Stimulated activated CD4-positive, alpha-beta T cell treated with anti-CD3 and anti-CD28 coated beads, Interleukin-4, amount 100 ng/mL, for 4 hours (primary cell): ENCODE data around the gene AKAP6.
"Not testable (repeated sequence)": the region's sequence is repeated elsewhere in the genome, so short reads cannot be mapped to it uniquely, and the experiment has no call there.

Experiments
- DNase-seq, 2 experiments: peaks; one replicate each; pipeline ENCODE4 v3.0.0-alpha.2; 2020

The AKAP6 gene

GRCh38 chr14:32332415-32333316, 3.6 kb downstream of the AKAP6 start:
- DNase-seq, result no peak

DNA sequence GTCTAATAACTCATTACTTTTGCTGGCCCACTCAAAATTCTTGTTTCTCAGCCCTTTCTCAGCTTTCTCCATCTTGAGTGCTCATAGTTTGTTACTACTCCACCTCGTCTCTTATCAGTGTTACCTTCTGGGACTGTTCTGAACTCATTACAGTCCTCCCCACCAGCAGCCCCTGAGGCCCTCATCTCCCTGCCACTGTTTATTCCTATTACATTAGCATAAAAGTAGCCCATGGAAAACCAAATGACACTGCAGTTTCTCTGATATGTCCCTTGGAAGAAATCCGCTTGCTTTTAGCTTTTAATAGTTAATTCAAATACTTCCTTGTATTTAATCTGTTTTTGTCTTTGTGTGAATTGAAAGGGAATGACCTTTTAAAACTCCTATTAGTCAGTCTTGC, 7.6 kb downstream of the AKAP6 start:
- no peak for DNase-seq

GRCh38 chr14:32337759-32338158, 8.7 kb downstream of the AKAP6 start:
- no peak for DNase-seq

DNA sequence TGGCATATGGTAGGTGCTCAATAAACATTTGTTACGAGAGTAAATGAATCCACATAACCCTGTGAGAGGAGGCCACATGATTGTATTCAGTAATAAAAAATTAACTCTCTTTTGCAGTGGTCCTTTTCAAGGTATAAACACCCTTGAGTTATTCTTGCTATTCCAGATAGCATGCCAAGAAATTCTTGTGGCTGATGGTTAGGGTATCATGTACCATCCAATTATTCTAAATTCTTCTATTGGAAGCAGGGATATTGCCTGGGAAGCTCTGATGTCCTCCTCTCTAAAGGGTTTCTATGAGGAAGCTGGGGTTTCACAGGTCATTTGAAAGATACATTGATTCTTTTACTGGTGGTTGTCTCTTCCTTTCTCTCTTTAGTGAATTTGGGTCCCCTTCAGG, 10.1 kb downstream of the AKAP6 start:
- DNase-seq, result no peak

DNA sequence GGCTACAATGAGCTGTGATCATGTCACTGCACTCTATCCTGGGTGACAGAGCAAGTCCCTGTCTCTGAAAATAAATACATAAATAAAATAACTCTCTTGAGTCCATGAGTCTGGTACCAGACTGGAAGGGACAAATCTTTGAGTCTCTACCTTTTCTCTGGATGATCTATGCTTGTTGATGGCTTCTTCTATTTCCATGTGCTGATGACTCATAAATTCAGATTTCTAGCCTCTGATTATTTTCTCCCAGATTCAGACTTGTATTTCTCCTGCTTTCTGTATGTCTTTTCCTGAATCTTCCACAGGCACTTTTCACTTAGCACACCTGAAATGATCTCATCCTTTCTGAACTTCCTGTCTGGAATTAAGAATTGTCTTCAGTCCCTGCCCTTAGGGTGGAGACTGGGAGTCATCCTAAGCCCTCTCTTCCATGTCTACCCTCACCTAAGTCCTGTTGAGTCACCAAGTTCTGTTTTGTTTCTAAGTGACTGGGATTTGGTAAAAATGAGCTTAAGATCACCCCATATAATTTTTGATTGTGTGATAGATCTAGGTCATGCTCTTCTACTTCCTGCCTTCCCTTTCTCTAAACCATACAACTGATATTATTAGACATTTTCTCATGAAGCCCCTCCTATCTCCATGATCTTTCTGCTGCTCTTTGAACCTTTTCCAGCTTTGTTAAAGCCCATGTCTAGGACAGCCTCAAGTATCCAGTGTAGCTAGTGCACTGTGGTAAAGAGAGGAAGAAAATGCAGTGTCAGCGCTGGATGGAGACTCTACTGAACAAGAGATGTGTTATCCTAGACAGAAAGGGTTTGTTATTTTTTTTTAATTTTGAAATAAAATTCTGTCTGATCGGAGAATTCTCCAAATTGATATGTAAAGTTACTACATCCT, 13.1 kb downstream of the AKAP6 start:
- no peak for DNase-seq

GRCh38 chr14:32342847-32343194, 13.7 kb downstream of the AKAP6 start:
- no peak for DNase-seq

- no peak for DNase-seq
Measured at GRCh38 chr14:32343926-32344430, 14.9 kb downstream of the AKAP6 start.

DNA sequence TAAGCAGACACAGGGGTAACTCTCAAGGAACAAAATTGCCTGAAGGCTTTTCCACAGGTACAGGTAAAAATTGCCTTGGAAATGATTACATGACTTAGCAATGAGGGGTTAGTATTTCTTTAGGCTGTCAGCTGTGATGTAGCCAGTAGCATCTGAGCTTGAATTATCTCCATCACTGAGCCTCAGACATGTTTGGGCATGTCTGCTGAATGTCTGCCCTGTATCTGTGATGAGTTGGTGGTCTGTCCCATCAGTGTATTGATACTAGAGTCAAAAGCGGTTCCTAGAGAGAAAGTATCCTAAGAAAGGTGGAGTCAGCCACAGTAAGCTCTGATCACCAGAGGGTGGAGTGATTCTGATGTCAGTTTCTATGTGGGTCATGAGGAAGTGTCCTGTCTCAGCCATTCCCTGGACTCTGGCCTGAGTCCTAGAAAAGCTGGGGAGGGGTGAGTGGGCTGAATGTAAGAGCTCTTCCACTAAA, 16.3 kb downstream of the AKAP6 start:
- no peak for DNase-seq

DNA sequence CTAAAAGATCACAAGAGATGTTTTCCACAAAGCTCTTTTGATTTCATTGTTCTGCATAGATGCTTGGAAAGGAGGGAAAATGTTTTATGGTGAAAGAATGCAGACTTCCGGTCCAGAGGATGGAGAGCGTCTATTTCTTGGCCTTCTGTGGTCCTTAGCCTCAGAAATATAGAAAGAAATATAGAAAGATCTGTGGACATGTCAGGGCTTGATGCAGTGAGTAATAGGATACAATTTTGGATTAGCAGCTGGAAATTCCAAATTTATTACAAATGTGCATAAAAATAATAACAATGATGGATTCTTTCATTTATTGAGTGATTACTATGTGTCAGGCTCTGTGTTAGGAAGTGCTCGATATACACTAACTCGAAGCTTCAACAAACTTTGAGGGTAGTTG, 20.2 kb downstream of the AKAP6 start:
- no peak for DNase-seq

DNA sequence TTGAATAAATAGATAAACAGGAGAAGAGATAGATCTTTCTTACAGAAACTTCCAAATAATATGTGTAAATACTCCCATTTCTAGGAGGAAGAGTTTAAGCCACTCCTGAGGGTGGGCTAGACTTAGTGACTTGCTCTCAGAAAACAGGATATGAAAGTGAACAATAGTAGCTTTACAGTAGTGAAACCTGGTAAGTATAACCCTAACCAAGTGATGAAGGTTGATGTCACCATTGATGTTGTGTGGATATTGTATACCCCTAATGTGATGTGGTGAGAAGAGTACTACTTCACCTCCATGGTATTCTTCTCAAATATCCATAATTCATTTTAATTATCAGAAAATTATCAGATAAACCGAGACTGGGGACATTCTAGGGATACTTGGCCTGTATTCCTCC, 20.9 kb downstream of the AKAP6 start:
- DNase-seq, result no peak

- no peak for DNase-seq
Measured at GRCh38 chr14:32352631-32353030, 23.5 kb downstream of the AKAP6 start.

DNA sequence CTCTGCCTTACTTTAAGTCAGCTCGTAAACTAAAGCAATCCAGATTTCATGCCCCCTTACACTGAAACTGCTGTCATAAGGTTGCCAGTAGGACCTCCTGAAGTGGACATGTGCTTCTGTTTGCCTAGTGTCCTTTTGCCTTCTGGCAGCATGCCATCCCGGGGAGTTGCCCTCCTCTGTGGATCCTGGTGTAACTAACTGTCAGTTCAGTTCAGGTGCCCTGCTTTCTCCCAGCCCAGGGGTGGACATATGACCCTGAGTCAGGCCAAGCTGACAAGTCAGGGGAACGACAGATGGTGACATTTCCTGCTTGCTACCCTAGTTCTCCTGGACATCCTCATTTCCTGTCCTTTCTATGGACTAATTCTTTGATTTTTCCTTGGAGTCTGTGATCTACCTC, 25.6 kb downstream of the AKAP6 start:
- no peak for DNase-seq

- DNase-seq, result no peak
Measured at GRCh38 chr14:32358781-32359180, 29.7 kb downstream of the AKAP6 start.

- no peak for DNase-seq
Measured at GRCh38 chr14:32361674-32362073, 32.6 kb downstream of the AKAP6 start.

GRCh38 chr14:32363761-32364160, 34.7 kb downstream of the AKAP6 start:
- no peak for DNase-seq

- no peak for DNase-seq
Measured at GRCh38 chr14:32364941-32365340, 35.8 kb downstream of the AKAP6 start.

DNA sequence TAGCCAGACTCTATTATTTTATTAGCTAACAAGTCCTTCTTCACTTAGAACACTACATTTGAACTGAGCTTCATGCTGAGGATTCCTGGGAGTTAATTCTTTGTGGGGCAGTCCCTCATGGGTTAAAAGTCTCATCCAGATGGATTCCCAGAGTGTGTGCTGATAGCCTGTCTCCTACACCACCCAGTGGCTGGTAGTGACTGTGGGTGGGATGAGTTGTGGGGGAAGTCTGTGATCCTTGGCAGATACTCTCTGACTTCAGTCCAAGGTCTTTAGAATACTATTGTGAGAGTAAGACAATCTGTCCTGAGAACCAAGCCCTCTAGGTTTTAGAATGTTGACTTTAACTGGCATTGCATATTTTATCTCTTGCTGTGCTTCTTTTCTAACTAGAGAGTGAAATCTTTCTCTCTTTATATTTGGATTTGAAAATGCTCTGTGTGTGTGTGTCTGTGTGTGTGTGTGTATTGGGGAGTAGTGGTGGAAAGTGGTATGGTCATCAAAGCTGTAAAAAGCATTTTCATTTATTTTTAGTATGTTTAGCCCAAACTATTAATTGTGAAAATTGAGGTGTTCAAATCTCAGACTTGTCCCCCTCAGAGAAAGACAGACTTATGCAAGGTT, 37.3 kb downstream of the AKAP6 start:
- no peak for DNase-seq

DNA sequence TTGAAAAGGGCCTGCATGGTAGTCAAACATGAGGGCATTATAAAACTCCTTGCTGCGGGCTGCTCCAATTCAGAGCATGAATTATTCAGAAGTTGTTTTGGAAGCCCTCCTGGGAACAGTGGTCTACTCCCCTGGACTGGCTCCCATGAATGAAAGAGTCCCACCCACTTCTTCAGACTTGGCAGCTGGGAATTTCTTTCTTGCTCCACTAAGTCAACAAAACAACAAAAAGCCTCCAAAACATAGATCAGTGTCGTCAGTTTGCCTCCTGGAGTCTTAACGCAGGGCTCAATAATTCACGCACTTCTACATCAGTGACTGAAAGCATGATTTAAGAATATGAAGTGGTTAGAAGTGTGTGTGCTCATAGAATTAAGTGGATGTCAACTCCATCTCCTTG, 37.9 kb downstream of the AKAP6 start:
- no peak for DNase-seq

- no peak for DNase-seq
Measured at GRCh38 chr14:32367516-32367915, 38.4 kb downstream of the AKAP6 start.

- no peak for DNase-seq
Measured at GRCh38 chr14:32368107-32368506, 39.0 kb downstream of the AKAP6 start.

- no peak for DNase-seq
Measured at GRCh38 chr14:32370714-32371113, 41.6 kb downstream of the AKAP6 start.

DNA sequence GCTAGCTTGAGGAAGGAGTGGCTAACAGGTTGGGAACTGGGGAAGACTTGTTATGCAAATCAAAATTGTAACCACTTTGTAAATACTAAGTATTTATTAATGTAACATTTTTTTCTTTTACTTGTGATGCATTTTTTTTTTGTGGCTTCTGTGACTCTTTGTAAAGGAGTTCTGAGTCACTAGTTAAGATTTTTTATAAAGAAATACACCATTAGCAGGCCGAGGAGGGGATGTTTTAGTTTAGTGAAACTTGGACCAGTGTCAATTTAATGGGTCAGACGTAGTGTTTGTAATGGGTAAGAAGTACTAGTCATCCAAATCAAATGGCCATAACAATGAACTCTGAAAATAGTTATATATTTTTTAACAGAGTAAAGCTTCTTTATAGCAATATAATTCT, 43.1 kb downstream of the AKAP6 start:
- no peak for DNase-seq

GRCh38 chr14:32373174-32373573, 44.1 kb downstream of the AKAP6 start:
- DNase-seq, result not testable (repeated sequence)
